HG02943 (cell line): ENCODE results near the gene PDS5B.
"Not testable (repeated sequence)": the region's sequence is repeated elsewhere in the genome, so short reads cannot be mapped to it uniquely, and the experiment has no call there.

Experiments used
- ATAC-seq: cut with Tn5 transposase; IDR thresholded peaks from one replicate; pipeline ENCODE4 v1.9.1; 2021; ENCODE audit warnings: mild to moderate bottlenecking, low read depth, moderate library complexity; ENCODE audit not compliant: unreplicated experiment

The PDS5B gene, protein sequence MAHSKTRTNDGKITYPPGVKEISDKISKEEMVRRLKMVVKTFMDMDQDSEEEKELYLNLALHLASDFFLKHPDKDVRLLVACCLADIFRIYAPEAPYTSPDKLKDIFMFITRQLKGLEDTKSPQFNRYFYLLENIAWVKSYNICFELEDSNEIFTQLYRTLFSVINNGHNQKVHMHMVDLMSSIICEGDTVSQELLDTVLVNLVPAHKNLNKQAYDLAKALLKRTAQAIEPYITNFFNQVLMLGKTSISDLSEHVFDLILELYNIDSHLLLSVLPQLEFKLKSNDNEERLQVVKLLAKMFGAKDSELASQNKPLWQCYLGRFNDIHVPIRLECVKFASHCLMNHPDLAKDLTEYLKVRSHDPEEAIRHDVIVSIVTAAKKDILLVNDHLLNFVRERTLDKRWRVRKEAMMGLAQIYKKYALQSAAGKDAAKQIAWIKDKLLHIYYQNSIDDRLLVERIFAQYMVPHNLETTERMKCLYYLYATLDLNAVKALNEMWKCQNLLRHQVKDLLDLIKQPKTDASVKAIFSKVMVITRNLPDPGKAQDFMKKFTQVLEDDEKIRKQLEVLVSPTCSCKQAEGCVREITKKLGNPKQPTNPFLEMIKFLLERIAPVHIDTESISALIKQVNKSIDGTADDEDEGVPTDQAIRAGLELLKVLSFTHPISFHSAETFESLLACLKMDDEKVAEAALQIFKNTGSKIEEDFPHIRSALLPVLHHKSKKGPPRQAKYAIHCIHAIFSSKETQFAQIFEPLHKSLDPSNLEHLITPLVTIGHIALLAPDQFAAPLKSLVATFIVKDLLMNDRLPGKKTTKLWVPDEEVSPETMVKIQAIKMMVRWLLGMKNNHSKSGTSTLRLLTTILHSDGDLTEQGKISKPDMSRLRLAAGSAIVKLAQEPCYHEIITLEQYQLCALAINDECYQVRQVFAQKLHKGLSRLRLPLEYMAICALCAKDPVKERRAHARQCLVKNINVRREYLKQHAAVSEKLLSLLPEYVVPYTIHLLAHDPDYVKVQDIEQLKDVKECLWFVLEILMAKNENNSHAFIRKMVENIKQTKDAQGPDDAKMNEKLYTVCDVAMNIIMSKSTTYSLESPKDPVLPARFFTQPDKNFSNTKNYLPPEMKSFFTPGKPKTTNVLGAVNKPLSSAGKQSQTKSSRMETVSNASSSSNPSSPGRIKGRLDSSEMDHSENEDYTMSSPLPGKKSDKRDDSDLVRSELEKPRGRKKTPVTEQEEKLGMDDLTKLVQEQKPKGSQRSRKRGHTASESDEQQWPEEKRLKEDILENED (N-terminal part only)

DNA sequence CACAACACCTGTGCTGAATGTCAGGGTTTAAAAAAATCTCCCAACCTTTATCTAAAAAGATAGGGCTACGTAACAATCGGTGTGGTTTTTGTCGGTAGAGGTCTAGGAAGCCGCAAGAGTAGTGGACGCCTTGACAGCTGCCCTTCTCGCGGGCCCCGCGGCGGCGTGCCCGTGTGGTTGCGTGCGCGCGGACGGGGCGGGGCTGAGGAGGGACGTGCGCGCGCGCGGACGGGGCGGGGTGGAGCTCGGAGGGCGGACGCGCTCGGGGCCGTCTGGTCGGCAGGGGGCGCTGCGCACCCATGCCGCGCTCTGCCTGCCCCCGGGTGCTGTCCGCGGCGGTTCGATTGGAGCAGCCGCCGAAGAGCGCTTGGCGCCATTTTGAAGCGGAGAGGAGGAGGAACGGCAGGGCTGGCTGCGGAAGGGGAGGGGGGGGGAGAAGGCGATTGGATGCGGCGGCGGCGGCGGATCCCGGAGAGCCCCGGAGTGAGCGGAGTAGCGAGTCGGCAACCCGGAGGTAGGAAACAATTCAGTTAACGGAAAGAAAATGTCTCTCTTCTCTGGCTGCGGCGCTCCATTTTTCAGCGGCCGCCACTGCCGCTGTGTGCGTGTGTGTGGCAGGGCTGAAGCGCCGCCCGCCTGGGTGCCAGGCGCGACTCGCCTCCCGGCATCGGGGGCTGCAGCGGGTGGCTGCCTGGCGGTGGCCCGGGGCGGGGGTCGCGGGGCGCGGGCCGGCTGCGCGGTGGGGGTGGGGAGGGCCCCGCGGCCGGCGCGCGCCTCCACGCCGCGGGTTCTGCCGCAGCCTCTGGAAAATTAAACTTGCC, at the start of gene PDS5B:
Gene PDS5B (plus strand): TSS at position 373 of the 821 bp plus-strand sequence. CDS start 62,321 bp downstream, outside the sequence.
- peak; percentile 79 for ATAC-seq

- peak; percentile 4 for ATAC-seq
Measured at GRCh38 chr13:32537580-32538142, 48.6 kb upstream of the PDS5B start.

- peak; percentile 89 for ATAC-seq
Measured at GRCh38 chr13:32538143-32538620, 48.1 kb upstream of the PDS5B start.

DNA sequence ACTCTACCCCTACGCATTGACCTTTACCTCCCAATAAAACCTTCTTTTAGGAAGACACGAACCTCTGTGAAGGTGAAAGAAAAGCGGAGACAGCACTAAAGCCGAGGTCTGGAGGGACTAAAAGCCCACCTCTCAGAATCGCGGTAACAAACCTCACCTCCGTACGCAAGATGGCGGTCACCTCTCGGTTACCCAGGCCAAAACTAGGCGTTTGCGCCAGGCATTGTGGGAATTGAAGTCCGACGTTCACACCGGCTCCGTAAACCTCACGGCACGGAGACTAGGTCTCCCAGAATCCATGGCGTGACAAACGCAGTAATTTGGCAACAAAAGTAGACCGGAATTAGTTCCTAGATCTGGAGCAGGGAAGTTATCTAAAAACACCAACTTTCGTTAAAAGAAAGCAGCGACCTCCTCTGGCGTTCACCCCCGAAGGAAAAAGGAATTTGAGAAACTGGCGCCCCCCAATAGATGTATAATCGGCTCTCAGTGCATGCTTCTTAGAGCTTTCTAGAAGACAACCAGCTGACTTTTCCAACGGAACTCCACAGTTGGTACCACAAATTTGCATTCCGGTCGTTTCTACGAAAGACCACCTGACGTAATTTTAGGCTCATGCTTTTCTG, 47.5 kb upstream of the PDS5B start, which contains the start of gene N4BP2L2:
Gene N4BP2L2 (minus strand): TSS at position 175 of the 626 bp plus-strand sequence. CDS start 1,768 bp downstream, outside the sequence.
- peak; percentile 97 for ATAC-seq

DNA sequence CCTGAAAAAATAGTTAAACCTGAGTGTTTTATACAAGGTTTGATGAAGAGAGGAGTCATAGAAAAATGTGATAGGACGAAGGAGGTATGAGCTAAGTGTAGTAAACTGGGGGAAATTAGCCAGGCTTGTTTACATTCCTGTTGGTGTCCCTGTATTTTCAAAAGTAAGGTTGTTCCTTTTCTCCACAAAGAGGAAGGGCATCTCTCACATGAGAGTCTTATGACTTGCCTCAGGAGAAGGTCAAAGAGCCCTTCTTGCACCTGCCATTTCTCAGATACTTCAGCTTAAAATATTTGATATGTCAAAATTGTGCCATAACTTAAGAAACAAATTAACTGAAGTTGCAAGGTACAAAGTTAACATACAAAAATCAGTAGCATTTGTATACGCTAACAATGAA, 44.0 kb upstream of the PDS5B start:
- no peak for ATAC-seq

- ATAC-seq, result no peak
Measured at GRCh38 chr13:32545083-32545482, 41.2 kb upstream of the PDS5B start.

DNA sequence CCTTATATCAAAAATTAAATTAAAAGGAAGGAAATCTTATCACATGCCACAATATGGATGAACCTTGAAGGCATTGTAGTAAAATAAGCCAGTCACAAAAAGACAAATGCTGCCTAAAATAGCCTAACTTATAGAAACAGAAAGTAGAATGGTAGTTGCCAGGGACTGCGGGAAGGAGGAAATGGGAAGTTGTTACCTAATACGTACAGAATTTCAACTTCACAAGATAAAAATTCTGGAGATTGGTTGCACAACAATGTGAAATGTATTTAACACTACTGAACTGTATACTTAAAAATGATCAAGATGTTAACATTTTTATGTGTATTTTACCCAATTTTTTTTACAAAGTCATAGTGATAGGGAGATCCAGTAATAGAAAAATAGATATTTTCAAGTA, 37.4 kb upstream of the PDS5B start:
- no peak for ATAC-seq

DNA sequence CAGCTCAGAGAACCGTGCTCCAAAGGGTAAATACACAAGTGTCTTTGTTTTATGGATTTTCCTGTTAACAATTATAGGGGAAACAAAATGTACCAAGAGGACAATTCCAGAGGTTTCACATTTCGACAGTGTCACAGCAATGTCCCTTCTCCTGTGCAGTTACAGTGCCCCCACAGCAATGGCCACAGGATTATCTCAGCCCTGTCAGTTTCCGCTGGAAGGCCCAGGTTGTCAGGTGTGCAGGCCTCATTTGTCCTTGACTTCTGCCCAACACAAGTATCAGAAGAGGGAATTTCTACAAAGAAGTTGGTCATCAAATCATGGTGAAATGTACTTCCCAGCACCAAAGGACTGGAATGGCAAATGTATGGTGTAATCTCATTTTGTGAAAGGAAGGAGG, 36.5 kb upstream of the PDS5B start:
- no peak for ATAC-seq

DNA sequence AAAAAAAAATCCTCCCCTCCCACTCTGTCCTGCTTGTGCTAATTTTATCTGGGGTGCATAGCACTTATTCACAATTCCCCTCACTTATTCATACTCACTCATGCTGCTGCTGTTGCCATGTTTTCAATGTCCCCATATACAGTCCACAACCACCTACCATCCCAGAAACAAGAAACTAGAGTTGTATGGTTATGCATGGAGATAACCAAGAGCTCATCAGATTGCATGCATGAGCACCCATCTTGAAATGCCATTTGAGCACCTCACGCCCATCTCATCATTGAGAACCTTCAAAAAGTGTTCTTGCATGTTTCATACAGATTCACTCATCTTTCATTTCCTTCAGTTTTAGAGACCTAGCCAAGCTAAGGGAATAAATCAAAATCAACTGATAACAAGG, 32.5 kb upstream of the PDS5B start:
- ATAC-seq, result no peak

GRCh38 chr13:32555613-32556012, 30.6 kb upstream of the PDS5B start:
- no peak for ATAC-seq

DNA sequence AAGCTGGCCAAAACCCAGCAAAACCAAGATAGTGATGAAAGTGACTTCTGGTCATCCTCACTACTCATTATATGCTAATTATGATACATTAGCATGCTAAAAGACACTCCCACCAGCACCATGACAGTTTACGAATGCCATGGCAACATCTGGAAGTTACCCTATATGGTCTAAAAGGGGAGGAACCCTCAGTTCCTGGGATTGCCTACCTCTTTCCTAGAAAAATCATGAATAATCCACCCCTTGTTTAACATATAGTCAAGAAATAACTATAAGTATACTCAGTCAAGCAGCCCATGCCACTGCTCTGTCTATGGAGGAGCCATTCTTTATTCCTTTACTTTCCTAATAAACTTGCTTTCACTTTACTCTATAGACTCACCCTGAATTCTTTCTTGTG, 25.4 kb upstream of the PDS5B start:
- ATAC-seq, result not testable (repeated sequence)

DNA sequence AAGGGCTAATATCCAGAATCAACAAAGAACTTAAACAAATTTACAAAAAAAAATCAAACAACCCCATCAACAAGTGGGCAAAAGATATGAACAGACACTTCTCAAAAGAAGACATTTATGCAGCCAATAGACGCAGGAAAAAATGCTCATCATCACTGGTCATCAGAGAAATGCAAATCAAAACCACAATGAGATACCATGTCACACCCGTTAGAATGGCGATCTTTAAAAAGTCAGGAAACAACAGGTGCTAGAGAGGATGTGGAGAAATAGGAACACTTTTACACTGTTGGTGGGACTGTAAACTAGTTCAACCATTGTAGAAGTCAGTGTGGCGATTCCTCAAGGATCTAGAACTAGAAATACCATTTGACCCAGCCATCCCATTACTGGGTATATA, 10.6 kb upstream of the PDS5B start:
- not testable (repeated sequence) for ATAC-seq

GRCh38 chr13:32577032-32577431, 9.2 kb upstream of the PDS5B start:
- ATAC-seq, result no peak

DNA sequence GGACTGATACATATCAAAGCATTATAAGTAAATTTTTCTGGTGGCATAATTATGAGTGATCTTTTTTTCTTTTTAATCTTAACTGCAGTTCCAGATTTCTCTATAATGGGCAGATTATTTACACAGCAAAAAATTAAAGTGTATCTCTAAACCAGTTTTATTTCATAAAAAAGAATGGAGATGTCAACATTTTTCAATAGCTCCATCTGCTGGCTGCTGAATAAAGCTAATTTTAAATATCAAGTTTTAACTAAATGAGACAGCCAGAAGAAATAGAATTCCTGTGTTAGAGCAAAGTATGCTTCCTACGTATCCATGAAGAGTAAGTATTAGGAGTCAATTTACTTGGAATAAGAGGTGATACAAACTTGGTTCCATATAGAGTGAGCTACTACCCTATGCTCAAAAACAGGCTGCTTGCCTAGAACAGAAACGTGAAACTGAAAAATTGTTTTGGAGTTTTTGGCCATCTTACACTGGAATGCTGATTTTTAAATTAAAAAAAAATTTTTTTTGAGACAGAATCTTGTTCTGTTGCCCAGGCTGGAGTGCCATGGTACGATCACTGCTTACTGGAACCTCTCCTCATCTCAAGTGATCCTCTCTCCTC, 5.0 kb upstream of the PDS5B start:
- no peak for ATAC-seq

GRCh38 chr13:32582281-32582680, 4.0 kb upstream of the PDS5B start:
- ATAC-seq, result no peak

DNA sequence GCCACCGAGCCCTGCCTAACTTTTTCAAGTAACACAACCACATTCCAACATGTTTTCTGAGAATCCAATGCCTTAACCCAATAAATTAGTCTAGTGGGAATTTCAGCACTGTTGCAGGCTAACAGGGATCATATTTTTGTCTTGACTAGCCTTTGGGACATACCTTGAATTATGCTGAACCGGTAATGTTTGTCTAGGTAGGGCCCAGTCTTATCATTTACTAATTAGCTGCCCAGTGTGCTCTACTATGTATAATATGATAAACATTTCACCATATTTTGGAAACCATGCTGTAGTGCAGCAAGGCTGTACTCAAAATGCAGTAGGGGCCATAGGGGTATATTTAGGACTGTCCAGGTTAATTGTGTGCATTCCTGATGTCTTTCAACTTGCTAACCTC, 3.3 kb upstream of the PDS5B start:
- ATAC-seq, result no peak

GRCh38 chr13:32585550-32586079, 637 bp upstream of the PDS5B start:
- no peak for ATAC-seq
